ENCODE results near the gene HECTD1. TPM values are rescaled to one million over a fixed set of nuclear protein-coding genes. Genes with fewer than 3 reads are reported as not detected.
"Not testable (repeated sequence)": the region's sequence is repeated elsewhere in the genome, so short reads cannot be mapped to it uniquely, and the experiment has no call there.

HECTD1 gene
- total RNA-seq, 4 donors from 2014 or later: 356 to 453 (median 420) TPM

DNA sequence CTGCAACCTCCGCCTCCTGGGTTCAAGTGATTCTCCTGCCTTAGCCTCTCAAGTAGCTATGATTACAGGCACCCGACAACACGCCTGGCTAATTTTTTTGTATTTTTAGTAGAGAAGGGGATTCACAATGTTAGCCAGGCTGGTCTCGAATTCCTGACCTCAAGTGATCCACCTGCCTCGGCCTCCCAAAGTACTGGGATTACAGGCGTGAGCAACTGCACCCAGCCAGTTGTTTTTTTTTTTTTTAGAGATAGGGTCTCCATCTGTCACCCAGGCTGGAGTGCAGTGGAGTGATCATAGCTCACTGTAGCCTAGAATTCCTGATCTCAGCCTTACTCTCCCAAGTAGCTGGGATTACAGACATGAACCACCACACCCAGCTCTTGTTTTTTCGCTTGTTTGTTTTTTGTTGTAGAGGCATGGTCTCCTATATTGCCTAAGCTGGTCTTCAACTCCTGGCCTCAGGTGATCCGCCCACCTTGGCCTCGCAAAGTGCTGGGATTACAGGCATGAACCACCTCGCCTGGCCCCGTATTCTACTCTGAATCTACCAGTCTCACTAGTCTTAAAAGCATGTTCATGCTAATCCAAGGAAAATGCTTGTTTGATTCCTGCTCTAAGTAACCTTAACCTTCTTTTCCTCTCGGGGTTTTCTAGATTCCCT is 149.8 kb downstream of the HECTD1 start:
- peak overlapping the region in 1 of 4 donors; percentile 9 for H3K27ac ChIP-seq
- no peaks in the 10 kb centered on the region for H3K27me3 ChIP-seq
- intact Hi-C loops (cut with DNase I; ENCODE audit: low total_unique reads) (no loop called here), in situ Hi-C loops (cut with MboI; ENCODE audit: low sequenced_read_pairs in 4 of 4) (no loop called here)
- ATAC-seq (no peak), DNase-seq (no peak)
- H3K36me3 ChIP-seq: no peaks in the 10 kb centered on the region
- peaks cover 22 to 30% of the 10 kb centered on the region in 2 donors for H3K4me1 ChIP-seq
- H3K9me3 ChIP-seq: no peaks in the 10 kb centered on the region
- no peak overlapping the region for H3K4me3 ChIP-seq
- TF ChIP-seq POLR2A (IDR thresholded peaks at IDR 0.05): no peak
- TF ChIP-seq, protein P1, sequence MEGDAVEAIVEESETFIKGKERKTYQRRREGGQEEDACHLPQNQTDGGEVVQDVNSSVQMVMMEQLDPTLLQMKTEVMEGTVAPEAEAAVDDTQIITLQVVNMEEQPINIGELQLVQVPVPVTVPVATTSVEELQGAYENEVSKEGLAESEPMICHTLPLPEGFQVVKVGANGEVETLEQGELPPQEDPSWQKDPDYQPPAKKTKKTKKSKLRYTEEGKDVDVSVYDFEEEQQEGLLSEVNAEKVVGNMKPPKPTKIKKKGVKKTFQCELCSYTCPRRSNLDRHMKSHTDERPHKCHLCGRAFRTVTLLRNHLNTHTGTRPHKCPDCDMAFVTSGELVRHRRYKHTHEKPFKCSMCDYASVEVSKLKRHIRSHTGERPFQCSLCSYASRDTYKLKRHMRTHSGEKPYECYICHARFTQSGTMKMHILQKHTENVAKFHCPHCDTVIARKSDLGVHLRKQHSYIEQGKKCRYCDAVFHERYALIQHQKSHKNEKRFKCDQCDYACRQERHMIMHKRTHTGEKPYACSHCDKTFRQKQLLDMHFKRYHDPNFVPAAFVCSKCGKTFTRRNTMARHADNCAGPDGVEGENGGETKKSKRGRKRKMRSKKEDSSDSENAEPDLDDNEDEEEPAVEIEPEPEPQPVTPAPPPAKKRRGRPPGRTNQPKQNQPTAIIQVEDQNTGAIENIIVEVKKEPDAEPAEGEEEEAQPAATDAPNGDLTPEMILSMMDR (IDR thresholded peaks at IDR 0.05 in 4 of 5, conservative IDR thresholded peaks at IDR 0.05 in 1 of 5): no peak

DNA sequence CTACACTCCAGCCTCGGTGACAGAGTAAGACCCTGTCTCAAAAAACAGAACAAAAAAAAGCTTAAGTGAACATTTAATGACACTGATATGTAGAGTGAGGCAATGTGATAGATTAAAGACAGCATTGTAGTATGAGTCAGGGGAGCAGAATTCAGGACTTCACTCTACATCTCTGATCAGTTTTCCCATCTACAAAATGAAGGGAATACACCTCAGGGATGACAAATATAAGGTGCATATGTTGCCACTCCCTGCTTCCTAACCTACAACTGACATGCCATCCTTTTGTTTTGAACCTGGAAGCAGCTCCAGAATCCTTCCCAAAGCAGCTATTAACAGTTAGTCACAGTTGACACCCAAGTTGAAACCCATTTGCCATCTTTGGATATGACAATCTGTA is 150.6 kb downstream of the HECTD1 start:
- TF ChIP-seq POLR2A (IDR thresholded peaks at IDR 0.05): no peak
- TF ChIP-seq, protein P1 (IDR thresholded peaks at IDR 0.05 in 4 of 5, conservative IDR thresholded peaks at IDR 0.05 in 1 of 5): no peak
- in situ Hi-C loops (cut with MboI; ENCODE audit: low sequenced_read_pairs in 4 of 4): no loop called here
- peaks cover 22 to 30% of the 10 kb centered on the region in 2 donors for H3K4me1 ChIP-seq
- intact Hi-C loops (cut with DNase I; ENCODE audit: low total_unique reads): no loop called here
- no peaks in the 10 kb centered on the region for H3K9me3 ChIP-seq
- peak overlapping the region in 1 of 4 donors; percentile 9 for H3K27ac ChIP-seq
- H3K36me3 ChIP-seq: no peaks in the 10 kb centered on the region
- H3K27me3 ChIP-seq: no peaks in the 10 kb centered on the region
- no peak overlapping the region for H3K4me3 ChIP-seq
- DNase-seq (no peak), ATAC-seq (no peak)

DNA sequence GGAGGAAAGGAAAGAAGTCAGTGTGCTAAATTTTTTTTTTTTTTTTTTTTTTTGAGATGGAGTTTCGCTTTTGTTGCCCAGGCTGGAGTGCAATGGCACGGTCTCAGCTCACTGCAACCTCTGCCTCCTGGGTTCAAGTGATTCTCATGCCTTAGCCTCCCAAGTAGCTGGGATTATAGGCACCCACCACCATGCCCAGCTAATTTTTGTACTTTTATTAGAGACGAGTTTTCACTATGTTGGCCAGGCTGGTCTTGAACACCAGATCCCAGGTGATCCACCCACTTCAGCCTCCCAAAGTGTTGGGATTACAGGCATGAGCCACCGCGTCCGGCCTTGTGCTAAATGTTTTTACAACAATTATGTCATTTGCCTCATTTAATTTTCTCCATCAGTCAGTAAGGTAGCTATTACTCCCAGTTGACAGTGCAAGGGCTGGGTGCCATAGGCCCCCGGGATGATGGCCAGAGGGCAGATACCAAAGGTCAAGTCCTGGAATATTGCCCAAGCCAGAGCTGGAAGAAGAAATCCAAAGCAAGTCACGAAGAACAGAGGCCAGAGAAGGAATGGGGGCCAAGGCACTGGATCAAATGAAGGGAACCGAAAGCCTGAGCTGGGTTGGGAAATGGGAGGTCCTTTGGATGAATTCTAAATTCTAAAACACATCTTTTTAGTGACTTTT is 154.5 kb downstream of the HECTD1 start:
- H3K27me3 ChIP-seq; H3K9me3 ChIP-seq; in situ Hi-C loops (cut with MboI; ENCODE audit: low sequenced_read_pairs in 4 of 4); H3K4me3 ChIP-seq; H3K36me3 ChIP-seq; intact Hi-C loops (cut with DNase I; ENCODE audit: low total_unique reads): not testable (repeated sequence)
- peak; percentile 45 to 82 for ATAC-seq
- H3K27ac ChIP-seq: peak overlapping the region in 3 of 4 donors; percentile 6 to 66 (median 29)
- H3K4me1 ChIP-seq: peaks cover 9 to 10% of the 10 kb centered on the region in 2 donors
- peak; percentile 32 to 80 for DNase-seq

DNA sequence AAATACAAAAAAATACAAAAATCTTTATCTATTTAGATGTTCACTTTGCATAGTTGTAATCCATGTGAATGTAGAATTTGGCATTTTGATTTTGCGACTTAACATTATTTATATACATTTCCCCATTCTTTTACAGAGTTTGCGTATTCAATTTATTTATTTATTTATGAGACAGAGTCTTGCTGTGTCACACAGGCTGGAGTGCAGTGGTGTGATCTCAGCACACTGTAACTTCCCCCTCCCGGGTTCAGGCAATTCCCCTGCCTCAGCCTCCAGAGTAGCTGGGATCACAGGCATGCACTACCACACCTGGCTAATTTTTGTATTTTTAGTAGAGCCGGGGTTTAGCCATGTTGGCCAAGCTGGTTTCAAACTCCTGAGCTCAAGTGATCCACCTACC is 156.1 kb downstream of the HECTD1 start:
- H3K4me1 ChIP-seq: peaks cover 4 to 10% of the 10 kb centered on the region in 2 donors
- H3K27me3 ChIP-seq: no peaks in the 10 kb centered on the region
- in situ Hi-C loops (cut with MboI; ENCODE audit: low sequenced_read_pairs in 4 of 4): no loop called here
- H3K4me3 ChIP-seq: no peak overlapping the region
- intact Hi-C loops (cut with DNase I; ENCODE audit: low total_unique reads): no loop called here
- no peaks in the 10 kb centered on the region for H3K9me3 ChIP-seq
- no peak for ATAC-seq
- TF ChIP-seq, protein P1 (IDR thresholded peaks at IDR 0.05 in 4 of 5, conservative IDR thresholded peaks at IDR 0.05 in 1 of 5): no peak
- no peak for TF ChIP-seq POLR2A (IDR thresholded peaks at IDR 0.05)
- H3K27ac ChIP-seq: no peak overlapping the region
- DNase-seq: no peak
- H3K36me3 ChIP-seq: no peaks in the 10 kb centered on the region

DNA sequence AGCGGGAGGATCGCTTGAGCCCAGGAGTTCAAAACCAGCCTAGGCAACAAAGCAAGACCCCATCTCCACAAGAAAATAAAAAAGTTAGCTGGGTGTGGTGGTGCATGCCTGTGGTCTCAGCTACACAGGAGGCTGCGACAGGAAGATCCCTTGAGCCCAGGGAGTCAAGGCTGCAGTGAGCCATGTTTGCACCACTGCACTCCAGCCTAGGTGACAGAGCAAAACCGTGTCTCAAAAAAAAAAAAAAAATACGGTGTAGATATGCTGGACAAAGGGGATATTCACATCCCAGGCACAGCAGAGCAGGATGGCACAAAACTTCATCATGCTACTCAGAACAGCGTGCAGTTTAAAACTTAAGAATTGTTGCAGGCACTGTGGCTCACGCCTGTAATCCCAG is 156.6 kb downstream of the HECTD1 start:
- peaks cover 4 to 10% of the 10 kb centered on the region in 2 donors for H3K4me1 ChIP-seq
- no peaks in the 10 kb centered on the region for H3K27me3 ChIP-seq
- no peak overlapping the region for H3K4me3 ChIP-seq
- H3K36me3 ChIP-seq: no peaks in the 10 kb centered on the region
- ATAC-seq (no peak), DNase-seq (no peak)
- intact Hi-C loops (cut with DNase I; ENCODE audit: low total_unique reads) (no loop called here), in situ Hi-C loops (cut with MboI; ENCODE audit: low sequenced_read_pairs in 4 of 4) (no loop called here)
- H3K9me3 ChIP-seq: no peaks in the 10 kb centered on the region
- H3K27ac ChIP-seq: no peak overlapping the region
- TF ChIP-seq POLR2A (IDR thresholded peaks at IDR 0.05): no peak
- TF ChIP-seq, protein P1 (IDR thresholded peaks at IDR 0.05 in 4 of 5, conservative IDR thresholded peaks at IDR 0.05 in 1 of 5): no peak
